GM23338 (cell line): Measurements from ENCODE around the gene GPNMB. TPM values are rescaled to one million over a fixed set of nuclear protein-coding genes. Genes with fewer than 3 reads are reported as not detected.

ENCODE experiments used
- ATAC-seq: fragments of 200-7000 bp; cut with Tn5 transposase; 3 replicates; pipeline ENCODE4 v1.9.1; 2020
- DNase-seq: peaks from one replicate; pipeline ENCODE4 v3.0.0-alpha.2; 2015; ENCODE audit warnings: low spot score
- H2AFZ ChIP-seq: fragments of 200-600 bp; sonication (generic); 2 replicates; pipeline ENCODE4 v1.8.0; 2016; ENCODE audit warnings: antibody characterized with exemption, mild to moderate bottlenecking, moderate library complexity
- H3F3A ChIP-seq: fragments of 200-600 bp; sonication (generic); replicated peaks from 2 replicates; pipeline ENCODE4 v1.8.0; 2017; ENCODE audit warnings: antibody characterized with exemption, mixed run types, low read depth
- H3K27ac ChIP-seq: fragments of 200-600 bp; sonication (generic); 2 replicates; pipeline ENCODE4 v1.6.1; 2016; ENCODE audit warnings: low read depth
- H3K27me3 ChIP-seq: fragments of 200-600 bp; sonication (generic); 2 replicates; pipeline ENCODE4 v1.8.0; 2016; ENCODE audit warnings: mild to moderate bottlenecking, mixed run types, moderate library complexity; ENCODE audit not compliant: insufficient read depth
- H3K36me3 ChIP-seq: fragments of 200-600 bp; sonication (generic); 2 replicates; pipeline ENCODE4 v1.8.0; 2016; ENCODE audit warnings: mild to moderate bottlenecking; ENCODE audit not compliant: insufficient read depth
- H3K4me1 ChIP-seq: fragments of 200-600 bp; sonication (generic); 2 replicates; pipeline ENCODE4 v1.8.0; 2016; ENCODE audit warnings: mild to moderate bottlenecking, moderate library complexity; ENCODE audit not compliant: insufficient read depth
- H3K4me2 ChIP-seq: fragments of 200-600 bp; sonication (generic); 2 replicates; pipeline ENCODE4 v1.7.1; 2017; ENCODE audit warnings: mixed run types
- H3K4me3 ChIP-seq: fragments of 200-600 bp; sonication (generic); 2 replicates; pipeline ENCODE4 v1.6.1; 2016; ENCODE audit warnings: mixed run types
- H3K79me2 ChIP-seq: fragments of 200-600 bp; sonication (generic); replicated peaks from 2 replicates; pipeline ENCODE4 v1.8.0; 2017; ENCODE audit warnings: mild to moderate bottlenecking; ENCODE audit not compliant: insufficient read depth
- H3K9me2 ChIP-seq: fragments of 200-600 bp; sonication (generic); 2 replicates; pipeline ENCODE4 v1.8.0; 2017; ENCODE audit not compliant: insufficient read depth
- H4K20me1 ChIP-seq: fragments of 200-600 bp; sonication (generic); replicated peaks from 2 replicates; pipeline ENCODE4 v1.8.0; 2017; ENCODE audit warnings: mild to moderate bottlenecking; ENCODE audit not compliant: insufficient read depth
- H3K27ac Mint-ChIP-seq: 2 replicates; pipeline ENCODE4 v1.8.0; 2020; ENCODE audit warnings: inconsistent platforms, mild to moderate bottlenecking, moderate library complexity, mixed read lengths
- H3K27me3 Mint-ChIP-seq: 3 replicates; pipeline ENCODE4 v1.8.0; 2022; ENCODE audit warnings: low read depth, mild to moderate bottlenecking, moderate library complexity, mixed read lengths, inconsistent platforms; ENCODE audit not compliant: insufficient read depth, poor library complexity
- H3K36me3 Mint-ChIP-seq: 3 replicates; pipeline ENCODE4 v1.8.0; 2021; ENCODE audit warnings: low read depth, mild to moderate bottlenecking, inconsistent platforms, moderate library complexity, mixed read lengths
- H3K4me1 Mint-ChIP-seq: 3 replicates; pipeline ENCODE4 v1.8.0; 2020; ENCODE audit warnings: mild to moderate bottlenecking, inconsistent platforms, mixed read lengths
- H3K4me3 Mint-ChIP-seq: 3 replicates; pipeline ENCODE4 v1.8.0; 2021; ENCODE audit warnings: moderate library complexity, mild to moderate bottlenecking, inconsistent platforms, mixed read lengths
- H3K9me3 Mint-ChIP-seq: 3 replicates; pipeline ENCODE4 v1.8.0; 2020; ENCODE audit warnings: moderate library complexity, mild to moderate bottlenecking, inconsistent platforms, mixed read lengths
- CREB1 ChIP-seq: fragments of 250-450 bp; sonication (Bioruptor Pico); IDR thresholded peaks from 2 replicates; pipeline ENCODE4 v1.5.0; 2020; ENCODE audit warnings: low read depth, mild to moderate bottlenecking, moderate library complexity
- CTCF ChIP-seq, 2 experiments: fragments of 200-600 bp in 1 of 2; sonication (generic) in 1 of 2; conservative IDR thresholded peaks; 2 replicates each; pipeline versions ENCODE4 v1.5.1 to v1.6.1; 2016 to 2017; ENCODE audit warnings: antibody characterized with exemption in 2 of 2, low read depth in 2 of 2, mild to moderate bottlenecking in 2 of 2, moderate library complexity in 1 of 2
- ETS1 ChIP-seq: IDR thresholded peaks from 2 replicates; pipeline ENCODE4 v1.6.1; 2016; ENCODE audit warnings: antibody characterized with exemption
- EZH2 ChIP-seq: fragments of 200-600 bp; sonication (generic); IDR thresholded peaks from one replicate; pipeline ENCODE4 v1.8.0; 2017; ENCODE audit warnings: antibody characterized with exemption, mild to moderate bottlenecking, low read depth; ENCODE audit not compliant: unreplicated experiment
- EZH2phosphoT487 ChIP-seq: fragments of 200-600 bp; sonication (generic); IDR thresholded peaks from one replicate; pipeline ENCODE4 v1.8.1; 2018; ENCODE audit warnings: antibody characterized with exemption; ENCODE audit not compliant: unreplicated experiment
- JUNB ChIP-seq: IDR thresholded peaks from one replicate; pipeline ENCODE4 v1.6.1; 2016; ENCODE audit warnings: antibody characterized with exemption; ENCODE audit not compliant: unreplicated experiment
- NANOG ChIP-seq: IDR thresholded peaks from 2 replicates; pipeline ENCODE4 v1.6.1; 2016; ENCODE audit warnings: antibody characterized with exemption, borderline replicate concordance
- POLR2AphosphoS5 ChIP-seq: IDR thresholded peaks from 2 replicates; pipeline ENCODE4 v1.6.1; 2016; ENCODE audit warnings: antibody characterized with exemption, low read depth
- STAT1 ChIP-seq: IDR thresholded peaks from one replicate; pipeline ENCODE4 v1.6.1; 2016; ENCODE audit warnings: antibody characterized with exemption; ENCODE audit not compliant: unreplicated experiment
- ZNF462 ChIP-seq: fragments of 250-450 bp; sonication (Bioruptor Pico); IDR thresholded peaks from 2 replicates; pipeline ENCODE4 v1.5.0; 2020; ENCODE audit warnings: mild to moderate bottlenecking, moderate library complexity
- polyA plus RNA-seq: library from polyadenylated mRNA; unstranded; fragments of >200 nt; fragmentation: Nextera tagmentation; extraction: Ambion mirVana; gene quantifications from 2 replicates; pipeline ENCODE4 v1.2.1, GENCODE V29; 2016
- total RNA-seq: library from RNA; depleted of rRNA; stranded (reverse); fragments of >200 nt; shearing (Covaris generic); gene quantifications from 2 replicates; pipeline ENCODE4 v1.2.3, GENCODE V29; 2014

The GPNMB gene
- total and polyA plus RNA-seq, 2 experiments from 2014 or later, result 0.76 to 1.2 TPM

- DNase-seq, result no peak
- TF ChIP-seq EZH2 (no peak), ZNF462 (CRISPR knock-in tag) (no peak), NANOG (no peak), JUNB (no peak), CREB1 (CRISPR knock-in tag) (no peak), STAT1 (no peak), CTCF (conservative IDR thresholded peaks at IDR 0.05; ENCODE audit: low read depth in 2 of 2) (no peak), POLR2AphosphoS5 (no peak), EZH2phosphoT487 (no peak), ETS1 (no peak)
These were observed 7.6 kb downstream of the GPNMB start for GRCh38 chr7:23254051-23254681.

More at GRCh38 chr7:23254051-23254681, 7.6 kb downstream of the GPNMB start:
- H3K4me1 ChIP-seq, result no peaks in the 10 kb centered on the region
- H2AFZ ChIP-seq, result no peak overlapping the region
- peaks cover 5% of the 10 kb centered on the region; the same call in 1 of the 2 replicates for H3K27me3 ChIP-seq
- no peaks in the 10 kb centered on the region for H3K79me2 ChIP-seq
- H3K4me1 Mint-ChIP-seq, result no peaks in the 10 kb centered on the region
- H3K4me2 ChIP-seq, result no peak overlapping the region
- H3F3A ChIP-seq, result no peaks in the 10 kb centered on the region
- H3K27me3 Mint-ChIP-seq, result peaks cover 2% of the 10 kb centered on the region
- H3K9me3 Mint-ChIP-seq, result peaks cover 5% of the 10 kb centered on the region; the same call in 1 of the 3 replicates
- peaks cover 6% of the 10 kb centered on the region; the same call in 1 of the 2 replicates for H3K9me2 ChIP-seq
- no peaks in the 10 kb centered on the region for H4K20me1 ChIP-seq
- H3K36me3 ChIP-seq, result no peaks in the 10 kb centered on the region
- ATAC-seq, result no peak
- H3K4me3 Mint-ChIP-seq, result no peak overlapping the region
- H3K27ac ChIP-seq, result no peak overlapping the region
- H3K27ac Mint-ChIP-seq, result no peak overlapping the region
- H3K4me3 ChIP-seq, result no peak overlapping the region
- H3K36me3 Mint-ChIP-seq, result no peaks in the 10 kb centered on the region
